HG02973 (cell line): Measurements from ENCODE around the gene GRIPAP1.

ENCODE experiments used
- ATAC-seq: cut with Tn5 transposase; IDR thresholded peaks from one replicate; pipeline ENCODE4 v1.9.1; 2021; ENCODE audit warnings: moderate library complexity; ENCODE audit not compliant: unreplicated experiment

The GRIPAP1 gene, protein sequence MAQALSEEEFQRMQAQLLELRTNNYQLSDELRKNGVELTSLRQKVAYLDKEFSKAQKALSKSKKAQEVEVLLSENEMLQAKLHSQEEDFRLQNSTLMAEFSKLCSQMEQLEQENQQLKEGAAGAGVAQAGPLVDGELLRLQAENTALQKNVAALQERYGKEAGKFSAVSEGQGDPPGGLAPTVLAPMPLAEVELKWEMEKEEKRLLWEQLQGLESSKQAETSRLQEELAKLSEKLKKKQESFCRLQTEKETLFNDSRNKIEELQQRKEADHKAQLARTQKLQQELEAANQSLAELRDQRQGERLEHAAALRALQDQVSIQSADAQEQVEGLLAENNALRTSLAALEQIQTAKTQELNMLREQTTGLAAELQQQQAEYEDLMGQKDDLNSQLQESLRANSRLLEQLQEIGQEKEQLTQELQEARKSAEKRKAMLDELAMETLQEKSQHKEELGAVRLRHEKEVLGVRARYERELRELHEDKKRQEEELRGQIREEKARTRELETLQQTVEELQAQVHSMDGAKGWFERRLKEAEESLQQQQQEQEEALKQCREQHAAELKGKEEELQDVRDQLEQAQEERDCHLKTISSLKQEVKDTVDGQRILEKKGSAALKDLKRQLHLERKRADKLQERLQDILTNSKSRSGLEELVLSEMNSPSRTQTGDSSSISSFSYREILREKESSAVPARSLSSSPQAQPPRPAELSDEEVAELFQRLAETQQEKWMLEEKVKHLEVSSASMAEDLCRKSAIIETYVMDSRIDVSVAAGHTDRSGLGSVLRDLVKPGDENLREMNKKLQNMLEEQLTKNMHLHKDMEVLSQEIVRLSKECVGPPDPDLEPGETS

DNA sequence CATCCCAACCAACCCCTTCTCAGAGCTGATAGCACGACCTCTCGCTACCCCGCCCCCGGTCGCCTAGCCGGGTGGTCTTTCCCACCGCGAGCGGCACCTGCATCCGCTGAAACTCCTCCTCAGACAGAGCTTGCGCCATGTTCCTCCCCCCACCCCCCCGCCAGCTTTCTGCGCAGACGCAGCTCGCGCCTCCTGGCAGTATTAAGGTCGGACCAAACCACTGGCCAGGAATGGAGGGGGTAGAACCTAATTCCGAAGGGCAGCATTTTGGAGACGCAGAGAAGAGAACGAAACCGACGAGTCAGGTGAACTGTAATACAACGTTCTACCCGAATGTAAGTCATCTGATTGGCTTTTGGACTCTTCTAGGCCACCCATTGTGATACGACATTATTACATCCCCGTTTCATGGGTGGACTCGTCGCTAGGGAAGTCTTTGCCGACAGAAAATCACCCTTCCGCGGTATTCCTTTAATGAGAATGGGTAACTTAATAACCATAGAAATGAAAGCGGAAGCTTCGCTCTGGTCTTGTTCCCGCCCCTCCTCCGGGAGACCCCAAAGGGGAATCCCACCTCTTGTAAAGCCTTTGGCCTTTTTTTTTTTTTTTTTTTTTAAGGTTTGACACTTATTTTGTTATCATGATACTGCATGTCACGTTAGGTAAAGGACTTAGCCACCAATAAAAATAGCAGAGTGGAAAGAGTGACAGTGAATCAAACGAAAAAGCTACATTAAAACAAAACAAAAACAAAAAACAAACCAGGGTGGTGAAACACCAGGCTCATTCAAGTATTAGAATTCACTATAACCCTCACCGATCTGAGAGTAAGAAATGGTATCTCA lies at the start of gene GRIPAP1:
GRIPAP1 (minus strand) TSS at position 174 of the 845 bp plus-strand sequence; CDS start at position 139, 35 bp downstream.
- peak; percentile 73 for ATAC-seq

DNA sequence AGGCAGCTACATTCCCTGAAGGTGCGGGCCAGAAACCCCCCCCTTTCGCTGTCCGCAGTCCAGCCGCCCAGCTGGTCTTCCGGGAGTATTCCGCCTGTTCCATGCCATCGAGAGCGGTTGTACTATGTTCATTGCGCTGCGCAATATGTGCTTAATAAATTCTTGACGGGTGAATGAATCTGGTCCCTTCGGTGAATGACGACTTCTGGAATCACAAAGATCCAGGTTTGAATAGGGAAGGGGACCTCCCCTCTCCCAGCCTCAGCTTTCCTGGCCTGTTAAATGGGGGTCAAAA lies 41.9 kb upstream of the GRIPAP1 start:
- no peak for ATAC-seq

DNA sequence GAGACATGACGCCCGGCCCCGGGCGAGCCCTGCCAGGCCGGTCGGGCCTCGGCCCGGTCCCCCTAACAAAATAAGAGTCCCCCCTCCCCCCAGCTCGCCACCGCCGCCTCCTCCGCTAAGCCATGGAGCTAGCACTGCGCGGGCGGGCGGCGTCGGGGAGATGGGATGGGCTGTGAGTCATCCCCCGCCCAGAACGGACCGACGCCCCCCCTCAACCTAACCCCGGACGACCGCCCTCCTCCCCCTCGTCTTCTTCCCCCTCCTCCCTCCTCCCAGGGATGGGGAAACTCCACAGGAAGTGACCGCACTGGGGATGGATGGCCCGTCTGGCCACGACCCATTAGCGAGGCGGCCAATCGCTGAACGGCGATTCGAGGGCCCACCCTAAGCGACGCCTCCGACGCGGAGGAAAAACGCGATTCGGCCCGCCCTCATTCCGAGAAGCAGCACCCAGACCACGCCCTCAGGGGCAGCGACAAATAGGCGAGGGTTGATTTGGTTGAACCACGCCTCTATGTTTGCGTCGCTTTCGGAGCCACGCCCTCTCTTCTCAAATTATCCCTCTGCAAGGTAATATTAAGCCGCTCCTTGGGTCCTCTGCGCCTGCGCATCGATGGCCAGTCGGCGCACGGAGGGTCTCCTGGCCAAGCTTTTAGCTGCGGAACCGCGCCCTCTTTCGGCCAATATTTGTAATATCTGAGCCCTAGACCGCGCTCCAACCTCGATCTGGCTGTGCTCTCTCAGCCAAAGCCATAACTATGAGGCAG lies 41.3 kb upstream of the GRIPAP1 start, which contains the start of gene TFE3:
TFE3 (minus strand) TSS at position 138 of the 767 bp plus-strand sequence; CDS start at position 7, 131 bp downstream.
- ATAC-seq = peak; percentile 87

DNA sequence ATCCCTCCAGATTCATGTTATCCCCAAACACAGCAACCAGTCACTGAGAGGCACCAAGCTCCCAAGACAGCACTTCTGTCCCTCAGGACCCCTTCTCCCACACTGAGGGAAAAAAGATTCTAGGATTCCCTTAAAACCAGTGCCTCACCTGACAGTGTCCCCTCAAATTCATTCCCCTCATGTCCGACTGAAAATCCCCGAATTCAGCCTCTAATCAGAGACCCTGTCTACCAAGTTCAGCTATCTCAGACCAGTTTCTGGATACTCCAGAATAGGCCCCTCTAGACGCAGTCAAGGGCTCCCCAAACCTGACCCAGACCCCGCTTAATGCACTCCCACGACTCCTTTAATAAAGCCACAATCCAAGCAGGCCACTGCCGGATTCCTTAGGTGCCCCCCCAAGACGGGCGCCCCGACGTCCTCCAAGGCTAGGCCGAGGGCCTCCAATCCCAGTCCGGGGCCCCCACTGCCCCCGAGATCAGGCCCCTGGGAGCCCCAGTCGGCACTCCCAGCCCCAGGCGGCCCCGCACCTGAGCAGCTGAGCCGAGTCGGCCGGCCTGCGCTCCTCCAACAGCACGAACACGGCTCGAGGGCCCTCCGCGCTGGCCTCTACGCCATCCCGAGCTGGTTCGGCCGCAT lies 40.6 kb upstream of the GRIPAP1 start:
- ATAC-seq = peak; percentile 5

DNA sequence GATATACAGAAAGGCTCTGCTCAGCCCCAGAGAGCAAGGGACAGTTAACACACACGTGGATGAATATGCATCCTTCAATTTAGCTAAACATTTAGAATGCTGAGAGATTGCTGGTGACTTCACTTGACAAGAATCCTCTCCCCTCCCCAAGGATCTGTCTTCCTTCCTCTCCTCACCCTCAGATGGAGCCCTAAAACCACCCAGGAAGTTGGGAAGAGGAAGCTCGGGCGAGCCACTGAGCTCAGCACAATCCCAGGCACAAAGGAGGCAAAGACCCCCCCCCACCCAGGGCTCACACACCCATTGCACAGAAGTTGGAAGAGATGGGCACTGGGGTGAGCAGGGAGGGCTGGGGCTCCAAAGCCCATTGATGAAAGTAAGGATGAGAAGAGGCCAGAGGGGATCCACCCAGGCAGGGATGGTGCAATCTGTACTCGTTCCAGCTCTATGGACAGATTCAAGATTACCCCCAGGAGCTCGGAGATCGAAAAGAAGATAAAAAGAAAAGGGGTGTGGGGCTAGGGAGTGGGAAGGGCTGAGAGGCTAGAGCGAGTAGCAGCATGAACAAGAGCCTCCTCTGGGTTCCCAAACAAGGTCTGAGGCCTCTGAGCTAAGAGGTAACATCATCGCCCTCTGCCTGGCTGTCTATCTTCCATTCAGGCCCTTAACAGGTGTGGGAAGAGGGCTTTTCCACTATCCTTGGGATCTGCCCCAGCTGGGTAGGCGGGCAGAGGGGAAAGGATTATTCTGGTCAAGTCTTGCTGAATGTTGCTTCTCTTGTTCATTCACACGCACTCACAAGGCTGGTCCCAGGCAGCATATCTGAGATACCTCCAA lies 39.9 kb upstream of the GRIPAP1 start:
- no peak for ATAC-seq

DNA sequence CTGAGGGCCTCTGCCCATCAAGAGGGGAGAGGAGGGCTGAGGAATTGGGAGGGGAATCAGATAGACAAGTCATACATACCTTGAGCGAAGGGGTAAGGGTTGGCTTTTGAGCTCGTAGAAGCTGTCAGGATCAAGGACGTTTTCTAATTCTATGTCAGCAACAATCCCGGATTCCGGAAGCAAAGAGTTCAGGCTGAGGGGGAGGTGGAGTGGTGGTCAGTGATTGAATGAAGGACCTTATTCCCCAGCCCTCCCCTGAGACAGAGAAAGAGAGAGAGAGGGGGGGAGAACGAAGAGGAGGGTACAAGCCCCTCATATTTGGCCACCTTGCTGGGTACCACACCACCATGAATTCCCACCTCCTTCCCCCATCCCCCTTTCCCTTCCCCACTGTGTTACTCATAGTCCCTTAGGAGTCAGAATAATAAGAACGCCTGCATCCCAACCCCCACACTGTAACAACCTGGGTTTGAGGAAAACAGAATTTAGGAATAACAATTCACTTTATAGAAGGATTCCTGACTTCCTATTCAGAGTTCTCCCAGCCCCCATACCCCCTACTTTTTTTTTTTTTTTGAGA lies 38.4 kb upstream of the GRIPAP1 start:
- no peak for ATAC-seq

DNA sequence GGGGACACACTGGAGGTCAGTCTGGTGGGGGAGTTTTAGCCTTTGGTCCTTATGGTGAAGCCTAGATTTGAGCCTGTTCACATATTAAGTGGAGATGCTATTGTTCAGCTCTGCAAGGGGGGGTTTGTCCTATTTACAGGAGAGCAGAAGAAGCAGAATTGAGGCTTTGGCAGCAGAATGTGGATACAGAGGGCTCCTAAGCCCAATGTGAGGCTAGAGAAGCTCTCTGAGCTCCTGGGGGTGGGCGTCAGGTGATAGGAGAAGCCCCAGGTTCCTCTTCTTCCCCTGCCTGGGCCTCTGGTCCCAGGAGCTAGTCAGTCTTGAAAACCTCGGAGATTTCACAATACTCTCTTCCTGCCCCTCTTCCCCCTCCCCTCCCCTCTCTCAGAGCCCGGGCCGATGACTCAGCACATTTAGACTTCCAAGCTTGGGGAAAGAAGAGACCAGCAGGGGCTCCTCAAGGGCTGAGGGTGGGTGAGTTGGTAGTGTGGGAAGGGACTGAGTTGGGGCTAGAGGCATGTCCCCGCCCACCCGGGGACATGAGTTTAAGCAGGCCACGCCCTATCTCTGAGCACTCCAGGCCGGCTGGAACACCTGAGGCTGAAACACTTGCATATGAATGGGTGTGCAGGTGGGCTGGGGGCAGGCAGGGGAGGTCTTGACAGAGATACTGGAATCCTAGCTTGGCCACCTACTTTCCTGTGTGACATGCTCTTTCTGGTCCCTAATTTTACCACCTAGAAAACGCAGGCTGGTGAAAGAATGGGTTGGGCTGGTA lies 37.7 kb upstream of the GRIPAP1 start:
- ATAC-seq = no peak

DNA sequence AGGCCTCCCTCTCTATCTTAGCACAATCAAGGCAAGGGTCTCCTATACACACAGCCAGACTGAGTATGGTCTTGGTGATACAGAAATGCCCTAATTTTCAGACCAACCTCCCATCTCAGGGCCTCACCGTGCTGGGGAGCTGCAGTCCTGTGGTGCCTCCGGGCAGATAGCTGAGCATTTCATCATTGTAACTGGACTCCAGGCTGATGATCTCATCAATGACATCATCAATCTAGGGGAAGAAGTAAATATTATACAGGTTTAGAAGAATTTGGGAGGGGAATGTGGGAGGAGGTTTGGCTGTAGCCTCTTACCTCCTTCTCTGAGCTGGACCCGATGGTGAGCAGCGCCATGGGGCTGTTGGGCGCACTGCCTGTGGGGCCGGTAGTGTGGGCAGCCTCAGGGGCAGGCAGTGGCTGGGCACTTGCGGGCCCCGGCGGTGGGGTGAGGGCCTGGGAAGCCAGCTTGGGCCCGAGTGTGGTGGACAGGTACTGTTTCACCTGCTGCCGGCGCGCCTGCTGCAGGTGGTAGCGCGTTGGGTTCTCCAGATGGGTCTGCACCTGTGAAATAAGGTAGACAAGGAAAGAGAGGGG lies 35.9 kb upstream of the GRIPAP1 start:
- no peak for ATAC-seq

DNA sequence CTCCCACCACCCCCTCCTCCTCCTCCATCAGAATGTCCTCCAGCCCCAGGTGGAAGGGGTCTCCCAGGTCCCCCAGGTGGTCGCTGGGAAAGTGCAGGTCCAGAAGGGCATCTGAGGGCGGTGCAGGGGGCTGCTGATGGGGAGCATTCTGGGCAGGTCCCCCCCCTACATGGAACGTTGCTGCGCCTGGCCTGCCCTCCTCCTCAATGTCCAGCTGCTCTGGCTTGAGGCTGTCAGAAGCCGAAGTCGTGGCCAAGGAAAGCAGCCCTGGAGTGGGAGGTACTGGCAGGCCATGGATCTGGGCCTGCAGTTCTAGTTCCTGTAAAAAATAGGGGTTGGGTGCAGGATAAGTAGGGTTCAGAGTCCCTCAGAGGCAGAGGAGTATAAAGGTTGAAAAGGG lies 28.2 kb upstream of the GRIPAP1 start:
- ATAC-seq = no peak

DNA sequence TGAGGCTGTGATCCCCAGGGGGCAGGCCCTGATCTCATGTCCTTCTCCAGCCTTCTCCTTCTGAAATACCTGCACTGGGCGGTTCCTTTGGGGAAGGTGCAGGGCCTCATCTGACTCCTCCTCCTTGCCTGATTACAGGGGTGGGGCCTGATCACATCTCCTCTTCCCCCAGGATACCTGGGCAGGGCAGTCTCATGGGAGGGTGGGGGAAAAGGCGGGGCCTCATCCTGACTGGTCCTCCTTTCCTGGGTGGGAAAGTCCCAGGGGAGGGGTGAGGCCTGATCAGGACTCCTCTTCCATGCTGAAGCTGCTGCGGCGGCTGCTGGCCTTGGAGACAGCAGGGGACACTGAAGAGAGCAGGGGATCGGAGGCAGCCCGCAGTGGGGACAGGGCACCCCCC lies 27.8 kb upstream of the GRIPAP1 start:
- no peak for ATAC-seq

DNA sequence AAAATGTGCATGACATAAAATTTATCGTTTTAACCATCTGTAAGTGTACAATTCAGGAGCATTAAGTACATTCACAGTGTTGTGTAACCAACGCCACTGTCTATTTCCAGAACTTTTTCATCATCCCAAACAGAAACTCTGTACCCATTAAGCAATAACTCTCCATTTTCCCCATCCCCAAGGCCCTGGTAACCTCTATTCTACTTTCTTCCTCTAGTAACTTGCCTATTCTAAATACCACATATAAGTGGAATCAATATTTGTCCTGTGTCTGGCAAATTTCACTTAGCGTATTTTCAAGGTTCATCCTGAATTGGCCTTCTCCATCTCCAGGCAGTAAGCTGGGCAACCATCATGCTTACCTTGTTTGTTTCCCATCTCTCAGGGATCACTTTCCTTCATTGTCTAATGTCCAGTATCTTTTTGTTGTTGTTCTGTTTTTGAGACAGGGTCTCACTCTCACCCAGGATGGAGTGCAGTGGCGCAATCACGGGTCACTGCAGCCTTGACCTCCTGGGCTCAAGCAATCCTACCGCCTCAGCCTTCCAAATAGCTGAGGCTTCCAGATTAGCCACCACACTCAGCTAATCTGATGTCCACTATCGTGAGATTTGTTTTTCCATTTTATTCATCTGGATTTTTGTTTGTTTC lies 17.7 kb upstream of the GRIPAP1 start:
- ATAC-seq = no peak

DNA sequence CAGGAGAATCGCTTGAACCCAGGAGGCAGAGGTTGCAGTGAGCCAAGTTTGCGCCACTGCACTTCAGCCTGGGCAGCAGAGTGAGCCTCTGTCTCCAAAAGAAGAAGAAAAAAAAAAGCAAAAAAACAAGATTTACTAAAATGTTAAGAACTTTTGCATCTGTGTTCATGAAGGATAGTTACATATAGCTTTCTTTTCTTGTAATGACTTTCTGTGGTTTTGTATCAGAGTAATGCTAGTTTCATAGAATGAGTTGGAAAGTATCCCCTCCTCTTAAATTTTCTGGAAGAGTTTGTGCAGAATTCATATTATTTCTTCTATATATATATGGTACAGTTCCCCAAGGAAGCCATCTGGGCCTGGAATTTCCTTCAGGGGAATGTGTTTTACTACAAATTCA lies 17.0 kb upstream of the GRIPAP1 start:
- no peak for ATAC-seq

DNA sequence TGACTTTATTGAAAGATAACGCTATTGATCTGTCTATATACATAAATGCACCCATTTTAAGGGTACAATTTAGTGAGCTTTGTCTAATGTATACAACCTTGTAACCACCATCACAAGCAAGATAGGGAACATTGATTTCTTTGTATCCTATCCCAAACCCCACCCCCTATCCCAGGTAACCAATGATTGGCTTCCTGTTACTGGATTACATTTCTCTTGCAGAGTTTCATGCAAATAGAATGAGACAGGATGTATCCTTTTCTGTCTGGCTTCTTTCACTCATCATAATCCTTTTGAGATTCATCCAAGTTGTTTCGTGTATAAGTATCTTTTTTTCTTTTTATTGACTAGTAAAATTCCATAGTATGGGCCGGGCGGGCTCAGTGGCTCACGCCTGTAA lies 1.6 kb upstream of the GRIPAP1 start:
- no peak for ATAC-seq

DNA sequence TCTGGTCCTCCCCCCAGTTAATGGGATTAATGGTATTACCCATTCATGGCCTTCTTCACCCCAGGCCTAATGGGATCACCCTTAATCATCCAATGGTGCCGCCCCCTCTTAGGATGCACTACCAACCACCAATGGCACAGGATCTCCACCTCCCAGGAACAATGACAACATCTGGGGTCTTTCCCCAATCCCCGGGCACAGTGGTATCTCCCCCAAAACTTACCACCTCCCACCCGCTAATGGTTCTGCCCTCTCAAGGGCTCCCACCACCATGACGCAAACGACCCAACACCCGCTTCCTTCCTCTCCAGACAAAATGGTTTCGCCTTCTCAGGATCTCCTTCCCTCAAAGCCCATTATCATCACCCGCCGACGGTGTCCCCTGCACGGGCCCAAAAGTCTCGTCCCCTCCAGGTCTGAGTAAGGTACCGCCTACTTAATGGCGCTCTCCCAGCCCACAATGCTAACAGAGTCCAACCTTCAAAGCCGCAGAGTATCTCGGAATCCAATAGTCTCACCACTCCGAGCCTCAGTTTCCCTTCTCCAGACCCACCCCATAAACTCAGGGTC lies 458 bp downstream of the GRIPAP1 start:
- ATAC-seq = peak; percentile 31

DNA sequence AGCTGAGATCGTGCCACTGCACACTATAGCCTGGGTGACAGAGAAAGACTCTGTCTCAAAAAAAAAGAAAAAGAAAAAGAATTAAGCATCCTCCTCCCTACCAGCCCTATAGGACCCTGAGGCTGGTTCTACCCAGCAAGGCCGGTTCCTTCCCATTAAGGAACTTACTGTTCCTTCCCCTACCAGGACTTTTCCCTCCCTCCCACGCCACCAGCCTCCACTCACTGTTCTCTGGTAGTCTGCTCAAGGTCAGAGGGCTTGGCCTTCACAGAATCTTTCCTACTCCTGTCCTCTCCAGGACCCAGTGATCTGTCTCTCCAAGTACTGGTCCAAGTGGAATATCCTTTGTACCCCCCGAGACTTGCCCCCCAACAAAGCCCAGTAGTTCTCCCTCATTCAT lies 1.4 kb downstream of the GRIPAP1 start:
- no peak for ATAC-seq

DNA sequence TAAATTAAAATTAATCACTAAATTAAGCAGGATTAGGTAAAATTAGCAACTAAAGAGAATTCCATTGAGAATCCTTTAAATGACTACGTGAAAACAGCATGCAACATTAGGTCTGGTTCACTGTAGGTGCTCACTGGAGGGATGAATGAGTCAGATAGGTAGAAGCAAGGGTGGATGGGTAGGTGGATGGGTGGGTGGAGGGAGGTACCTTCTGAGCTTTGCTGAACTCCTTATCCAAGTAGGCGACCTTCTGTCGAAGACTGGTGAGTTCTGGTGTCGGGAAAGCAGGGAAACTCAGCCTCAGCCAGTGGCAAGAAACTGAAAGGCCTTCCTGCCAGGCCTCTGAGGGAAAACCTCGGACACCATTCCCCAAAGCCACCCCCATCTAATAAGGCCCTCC lies 3.0 kb downstream of the GRIPAP1 start:
- ATAC-seq = no peak

DNA sequence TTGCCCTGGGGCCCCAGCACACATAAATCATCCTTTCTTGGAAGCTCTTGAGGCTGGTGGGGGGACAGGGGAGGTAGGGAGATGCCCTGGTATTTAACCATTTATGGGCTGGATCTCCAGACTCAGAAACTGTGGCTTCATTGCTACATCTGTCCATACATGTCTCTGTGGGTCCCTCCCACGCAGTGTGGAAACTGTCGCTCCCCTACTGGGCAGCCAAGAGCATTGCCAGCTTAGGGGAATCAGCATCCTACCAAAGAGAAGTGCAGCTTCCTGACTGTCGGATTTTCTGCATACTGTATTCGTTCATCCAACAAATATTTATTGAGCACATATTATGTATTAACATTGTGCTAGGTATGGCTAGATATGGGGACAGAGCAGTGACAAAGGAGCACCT lies 3.7 kb downstream of the GRIPAP1 start:
- no peak for ATAC-seq
